ENCODE results near the gene SLC8B1.

GRCh38 chr12:113248842-113249435 is 86.0 kb downstream of the SLC8B1 start:
- no peak for TF ChIP-seq CTCF (IDR thresholded peaks at IDR 0.05)
- TF ChIP-seq ZFX (IDR thresholded peaks at IDR 0.05; ENCODE audit: borderline replicate concordance): no peak
